Measurements from ENCODE around the gene BRAF. TPM values are rescaled to one million over a fixed set of nuclear protein-coding genes. Genes with fewer than 3 reads are reported as not detected.
"Not testable (repeated sequence)": the region's sequence is repeated elsewhere in the genome, so short reads cannot be mapped to it uniquely, and the experiment has no call there.

Gene BRAF
- total RNA-seq, 2 experiments from 2014 or later = 27.5 to 28.4 TPM

DNA sequence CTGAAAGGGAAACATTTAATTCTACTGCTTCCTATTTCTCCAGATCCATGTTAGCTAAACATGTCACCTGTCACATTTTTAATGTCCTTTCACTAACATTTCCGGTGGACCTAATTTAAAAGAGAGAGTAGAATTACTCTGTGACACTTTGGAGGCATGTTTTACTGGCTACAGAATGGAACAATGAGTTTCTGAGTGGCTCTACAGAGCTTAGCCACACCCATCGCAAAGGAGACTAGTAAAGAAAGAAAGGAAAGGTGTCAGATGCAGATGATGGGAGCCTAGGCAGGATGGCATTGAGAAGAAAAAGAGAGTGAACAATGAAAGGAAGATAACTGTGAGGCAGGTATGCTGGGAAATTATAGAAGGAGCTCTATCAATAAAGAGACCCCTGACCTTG is 192.3 kb downstream of the BRAF start:
- ChIA-PET POLR2A (no interaction called here), CTCF (no interaction called here)

GRCh38 chr7:140726281-140726680 is 198.4 kb downstream of the BRAF start:
- ChIA-PET CTCF (no interaction called here), POLR2A (interaction anchor here (0.6 kb wide), 1 partner anchor 199 kb away, joined by 3 read pairs; no protein-coding TSS in a partner anchor)

- CTCF ChIA-PET = no interaction called here
- POLR2A ChIA-PET = no interaction called here
These were observed 200.0 kb downstream of the BRAF start for GRCh38 chr7:140724706-140725105.

DNA sequence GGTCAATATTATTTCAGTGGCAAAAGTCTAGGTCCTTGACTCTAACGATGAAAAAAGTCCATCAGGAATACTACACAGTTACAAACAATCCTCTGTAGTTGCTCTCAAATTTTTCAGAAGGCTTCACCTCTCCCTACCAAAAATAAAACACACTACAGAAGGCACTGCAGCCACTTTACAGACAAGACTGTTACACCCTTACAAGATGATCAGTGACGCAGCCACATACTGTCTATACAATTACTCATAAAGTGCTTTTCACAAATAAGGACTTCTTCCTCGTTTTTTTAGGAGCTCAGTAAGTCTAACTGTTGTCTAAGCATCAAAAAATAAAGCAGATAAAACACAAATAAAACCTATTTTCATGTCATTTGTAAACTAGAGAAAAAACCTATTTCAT is 201.2 kb downstream of the BRAF start:
- CTCF ChIA-PET = interaction anchor here (0.5 kb wide), 1 partner anchor 273 kb away, joined by 3 read pairs; no protein-coding TSS in a partner anchor
- POLR2A ChIA-PET = no interaction called here

DNA sequence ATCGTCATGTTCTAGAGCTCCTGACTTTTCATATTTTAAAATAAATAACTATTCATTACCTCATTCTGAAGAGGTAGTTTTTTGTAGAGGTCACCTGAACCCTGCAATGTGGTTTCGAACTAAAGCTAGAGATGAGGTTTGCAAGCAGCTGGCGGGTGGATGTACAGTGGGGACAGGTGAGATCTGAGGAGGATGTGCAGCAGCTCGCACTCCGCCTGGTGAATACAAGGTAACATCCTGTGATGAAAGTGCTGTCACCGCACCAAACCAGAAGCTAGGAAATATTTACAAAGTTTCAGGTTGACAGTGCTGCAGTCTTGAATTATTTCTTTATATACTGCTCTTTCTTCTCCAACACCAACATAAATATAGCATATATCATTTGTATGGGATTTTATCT is 201.7 kb downstream of the BRAF start:
- ChIA-PET POLR2A (no interaction called here), CTCF (interaction anchor here (0.6 kb wide), 1 partner anchor 809 kb away, joined by 3 read pairs; no protein-coding TSS in a partner anchor)

GRCh38 chr7:140722254-140722653 is 202.5 kb downstream of the BRAF start:
- ChIA-PET CTCF (interaction anchor here (0.6 kb wide), 1 partner anchor 810 kb away, joined by 3 read pairs; no protein-coding TSS in a partner anchor), POLR2A (no interaction called here)

GRCh38 chr7:140719721-140720120 is 205.0 kb downstream of the BRAF start:
- ChIA-PET CTCF (interaction anchor here (1.2 kb wide), 1 partner anchor 134 kb away, joined by 3 read pairs; no protein-coding TSS in a partner anchor), POLR2A (no interaction called here)

- ChIA-PET POLR2A (no interaction called here), CTCF (no interaction called here)
These were observed 210.2 kb downstream of the BRAF start for GRCh38 chr7:140714331-140715040.

DNA sequence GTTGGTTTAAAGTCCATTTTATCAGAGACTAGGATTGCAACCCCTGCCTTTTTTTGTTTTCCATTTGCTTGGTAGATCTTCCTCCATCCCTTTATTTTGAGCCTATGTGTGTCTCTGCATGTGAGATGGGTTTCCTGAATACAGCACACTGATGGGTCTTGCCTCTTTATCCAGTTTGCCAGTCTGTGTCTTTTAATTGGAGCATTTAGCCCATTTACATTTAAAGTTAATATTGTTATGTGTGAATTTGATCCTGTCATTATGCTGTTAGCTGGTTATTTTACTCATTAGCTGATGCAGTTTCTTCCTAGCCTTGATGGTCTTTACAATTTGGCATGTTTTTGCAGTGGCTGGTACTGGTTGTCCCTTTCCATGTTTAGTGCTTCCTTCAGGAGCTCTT is 212.3 kb downstream of the BRAF start:
- CTCF ChIA-PET, POLR2A ChIA-PET: not testable (repeated sequence)

GRCh38 chr7:140708764-140709163 is 216.0 kb downstream of the BRAF start:
- CTCF ChIA-PET, POLR2A ChIA-PET: not testable (repeated sequence)

DNA sequence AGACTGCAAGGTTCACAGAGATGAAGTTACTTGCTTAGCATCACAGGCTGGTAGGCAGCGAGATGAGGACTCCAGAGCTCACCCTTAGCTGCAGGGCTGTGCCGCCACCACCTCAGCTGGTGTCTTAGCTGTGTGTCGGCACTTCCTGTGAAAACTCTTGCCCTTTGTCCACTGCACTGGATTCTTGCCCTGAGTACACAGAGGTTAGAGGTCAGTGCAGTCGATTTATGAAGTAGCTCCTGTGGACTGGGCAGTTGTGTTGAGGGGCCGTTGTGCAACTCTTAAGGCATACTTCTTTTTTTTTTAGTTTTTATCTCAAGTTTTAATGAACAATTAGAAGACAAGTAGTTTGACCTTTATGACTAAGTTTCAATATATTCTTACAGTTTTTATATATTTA is 217.6 kb downstream of the BRAF start:
- ChIA-PET CTCF (no interaction called here), POLR2A (no interaction called here)

DNA sequence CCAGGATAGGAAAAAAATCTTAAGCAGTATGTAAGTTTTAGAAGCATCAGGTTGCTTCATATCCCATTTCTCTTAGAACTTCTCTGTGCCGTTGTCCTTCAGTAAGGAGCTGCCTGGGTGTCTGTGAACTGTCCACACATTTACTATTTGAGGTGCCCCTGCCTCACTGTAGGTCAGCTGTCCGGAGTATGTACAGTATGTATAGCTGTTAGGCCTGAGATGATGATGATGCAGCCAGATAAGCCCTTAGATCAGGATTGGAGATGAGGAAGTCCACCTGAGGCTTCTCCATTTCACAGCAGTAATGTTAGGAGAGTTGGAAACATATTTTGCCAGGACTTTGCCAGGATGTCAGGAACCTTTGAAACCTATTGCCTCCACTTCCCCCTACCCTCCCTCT is 220.5 kb downstream of the BRAF start:
- POLR2A ChIA-PET = no interaction called here
- CTCF ChIA-PET = no interaction called here

DNA sequence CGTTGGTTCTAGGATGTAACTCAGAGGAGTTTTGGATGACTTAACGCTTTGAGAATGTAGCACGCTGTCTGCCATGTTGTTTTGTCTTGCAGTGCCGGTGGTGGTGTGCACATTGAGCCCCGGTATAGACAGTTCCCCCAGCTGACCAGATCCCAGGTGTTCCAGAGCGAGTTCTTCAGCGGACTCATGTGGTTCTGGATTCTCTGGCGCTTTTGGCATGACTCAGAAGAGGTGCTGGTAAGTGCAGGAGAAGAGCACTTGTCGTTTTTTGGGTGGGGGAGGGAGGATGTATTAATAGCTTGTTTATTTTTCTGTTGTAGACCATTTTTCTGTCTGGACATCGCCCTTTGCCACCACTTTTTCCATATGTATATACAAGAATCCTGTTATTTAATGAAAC is 222.0 kb downstream of the BRAF start:
- CTCF ChIA-PET = no interaction called here
- POLR2A ChIA-PET = no interaction called here

DNA sequence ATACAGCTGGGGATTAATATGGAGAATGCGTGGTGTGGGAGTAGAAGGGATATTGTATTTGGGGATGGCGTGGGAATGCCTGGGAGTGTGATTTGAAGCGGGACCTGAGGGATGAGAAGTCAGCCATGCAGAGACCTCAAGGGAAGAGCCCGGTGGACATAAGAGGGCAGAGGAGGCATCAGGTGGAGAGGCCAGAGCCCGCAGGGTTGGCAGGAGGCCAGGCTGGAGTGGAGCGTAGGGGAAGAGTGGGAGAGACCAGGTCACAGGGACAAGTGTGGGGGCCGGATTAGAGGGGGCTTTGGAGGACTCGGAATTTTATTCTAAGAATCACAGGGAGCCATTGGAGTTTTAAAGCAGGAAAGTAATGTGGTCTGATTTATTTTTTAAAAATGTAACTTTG is 226.3 kb downstream of the BRAF start:
- POLR2A ChIA-PET = no interaction called here

DNA sequence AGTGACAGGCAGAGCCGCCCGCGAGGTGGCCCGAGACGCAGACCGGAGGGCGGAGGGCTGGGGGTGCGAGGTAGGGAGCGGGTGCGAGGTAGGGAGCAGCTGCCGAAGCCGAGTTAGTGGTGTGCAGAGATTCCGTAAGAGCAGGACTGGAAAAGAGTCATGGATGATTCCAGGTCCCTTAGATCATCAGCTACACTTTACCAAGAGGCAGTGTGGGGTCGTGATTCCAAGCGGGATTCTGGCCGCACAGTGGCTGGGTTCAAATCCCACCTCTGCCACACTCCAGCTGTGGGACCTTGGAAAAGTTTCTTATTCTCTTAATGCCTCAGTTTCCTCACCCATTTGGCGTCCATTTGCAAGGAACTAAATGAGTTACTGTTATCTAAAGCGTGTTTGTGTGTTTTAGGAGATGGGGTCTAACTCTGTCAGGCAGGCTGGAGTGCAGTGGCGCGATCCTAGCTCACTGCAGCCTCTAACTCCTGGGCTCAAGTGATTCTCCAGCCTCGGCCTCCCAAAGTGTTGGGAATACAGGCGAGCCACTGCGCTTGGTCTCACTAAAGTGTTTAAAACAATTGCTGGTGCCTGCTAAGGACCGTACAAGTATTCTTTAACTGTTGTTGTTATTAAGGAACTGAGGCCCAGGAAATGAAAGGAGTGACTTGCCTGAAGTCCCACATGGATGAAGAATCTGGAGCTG is 227.1 kb downstream of the BRAF start:
- ChIA-PET CTCF (interaction anchor here (1.1 kb wide), 1 partner anchor 22 kb away, joined by 3 read pairs; no protein-coding TSS in a partner anchor), POLR2A (no interaction called here)

More for the DNA sequence above, 226.3 kb downstream of the BRAF start:
- CTCF ChIA-PET = interaction anchor here (1.1 kb wide), 1 partner anchor 23 kb away, joined by 3 read pairs; no protein-coding TSS in a partner anchor

- ChIA-PET CTCF (interaction anchor here (0.6 to 0.9 kb wide), 5 partner anchors 11 to 270 kb away, joined by 3 to 5 read pairs (median 3); no protein-coding TSS in a partner anchor), POLR2A (interaction anchor here (1.0 kb wide), 1 partner anchor 23 kb away, joined by 5 read pairs; no protein-coding TSS in a partner anchor)
These were observed 227.9 kb downstream of the BRAF start, which contains the start of gene NDUFB2 for GRCh38 chr7:140696680-140697446. TSS of gene NDUFB2 (plus strand) at chr7:140696708. CDS start at chr7:140696745, 37 bp downstream.

DNA sequence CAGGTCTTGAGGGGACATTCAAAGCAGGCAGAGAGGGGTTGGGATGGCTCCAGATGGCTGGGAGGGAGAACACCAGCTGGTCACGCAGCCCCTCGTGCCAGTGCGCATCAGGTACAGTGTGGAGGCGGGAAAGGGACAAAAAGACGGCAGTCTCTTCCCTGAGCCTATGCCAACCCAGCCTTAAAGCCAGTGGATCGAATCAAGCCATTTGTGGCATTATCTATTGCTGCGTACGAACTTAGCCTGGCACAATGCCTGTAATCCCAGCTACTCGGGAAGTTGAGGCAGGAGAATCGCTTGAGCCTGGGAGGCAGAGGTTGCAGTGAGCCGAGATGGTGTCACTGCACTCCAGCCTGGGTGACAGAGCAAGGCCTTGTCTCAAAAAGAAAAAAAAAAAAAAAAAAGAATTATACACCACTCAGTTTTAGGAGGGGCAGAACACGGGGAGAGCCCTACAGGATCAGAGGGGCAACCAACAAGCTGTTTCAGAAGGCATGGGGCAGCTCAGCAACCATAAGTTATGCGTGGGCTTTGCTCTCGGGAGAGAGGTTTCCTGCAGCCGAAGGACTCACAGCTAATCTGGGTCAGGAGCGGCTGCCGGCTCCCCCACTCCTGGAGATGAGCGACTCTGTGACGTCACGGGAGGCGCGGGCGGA is 228.6 kb downstream of the BRAF start:
- POLR2A ChIA-PET = interaction anchor here (0.7 to 1.0 kb wide), 2 partner anchors 12 to 22 kb away, joined by 5 to 14 read pairs; no protein-coding TSS in a partner anchor
- CTCF ChIA-PET = interaction anchor here (0.6 to 0.9 kb wide), 5 partner anchors 10 to 271 kb away, joined by 3 to 5 read pairs (median 3); no protein-coding TSS in a partner anchor

GRCh38 chr7:140695381-140695780 is 229.3 kb downstream of the BRAF start:
- ChIA-PET POLR2A (interaction anchor here (0.6 kb wide), 1 partner anchor 727 kb away, joined by 4 read pairs; no protein-coding TSS in a partner anchor), CTCF (no interaction called here)

DNA sequence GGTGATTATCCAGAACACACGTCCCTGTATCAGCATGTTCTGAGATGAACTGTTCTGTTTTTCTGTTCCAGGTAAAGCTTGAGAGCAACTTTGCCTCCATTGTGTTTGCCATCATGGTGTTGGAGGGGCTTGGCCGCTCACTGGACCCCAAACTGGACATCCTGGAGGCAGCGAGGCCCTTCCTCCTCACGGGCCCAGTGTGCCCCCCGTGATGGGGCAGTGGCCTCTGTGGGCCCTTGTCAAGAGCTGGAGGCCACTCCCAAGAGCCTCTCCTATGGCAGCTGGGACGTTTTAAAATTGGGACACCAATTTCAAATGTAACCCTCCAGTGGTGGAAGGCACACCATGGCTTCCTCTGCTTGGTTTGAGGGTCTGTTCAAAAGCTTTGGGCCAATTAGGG is 230.1 kb downstream of the BRAF start:
- ChIA-PET POLR2A (no interaction called here), CTCF (no interaction called here)
